Uterus (tissue), 4 donors: ENCODE measurements around the gene METTL21C. TPM values are rescaled to one million over a fixed set of nuclear protein-coding genes. Genes with fewer than 3 reads are reported as not detected.

Experiments
- DNase-seq, 2 donors: peaks; one replicate each; pipeline ENCODE4 v3.0.0-alpha.2; 2019 to 2020
- H3K27ac ChIP-seq, 2 donors: fragments of 200-600 bp; sonication (generic); 1 replicate in 1 of 2; 2 replicates in 1 of 2; pipeline ENCODE4 v1.5.1; 2016 to 2018
- H3K27me3 ChIP-seq, 2 donors: fragments of 200-600 bp; sonication (generic); one replicate each; pipeline ENCODE4 v1.5.1; 2018 to 2019; ENCODE audit warnings: control low read depth in 1 of 2
- H3K36me3 ChIP-seq, 2 donors: fragments of 200-600 bp; sonication (generic); one replicate each; pipeline ENCODE4 v1.5.1; 2019; ENCODE audit warnings: control low read depth in 1 of 2
- H3K4me1 ChIP-seq, 2 donors: fragments of 200-600 bp; sonication (generic); one replicate each; pipeline ENCODE4 v1.5.1; 2018 to 2019; ENCODE audit warnings: control low read depth in 1 of 2
- H3K4me3 ChIP-seq, 2 donors: fragments of 200-600 bp; sonication (generic); 1 replicate in 1 of 2; 2 replicates in 1 of 2; pipeline ENCODE4 v1.5.1; 2018 to 2019; ENCODE audit warnings: mild to moderate bottlenecking in 1 of 2
- H3K9me3 ChIP-seq, 2 donors: fragments of 200-600 bp; sonication (generic); one replicate each; pipeline ENCODE4 v1.5.1; 2019; ENCODE audit warnings: control low read depth in 1 of 2
- POLR2A ChIP-seq, 2 donors: fragments of 450-650 bp; IDR thresholded peaks; one replicate each; pipeline ENCODE4 v1.6.1; 2016; ENCODE audit warnings: antibody characterized with exemption in 2 of 2, mild to moderate bottlenecking in 1 of 2, moderate library complexity in 1 of 2
- intact Hi-C: fragments of 100-400 bp; cut with DNase I; formaldehyde crosslinking; loops from one replicate; pipeline ENCODE4 v1.15.1; 2023; ENCODE audit warnings: low total_unique reads
- total RNA-seq, 4 donors: library from RNA; depleted of rRNA in 3 of 4; stranded (reverse); fragments of >200 nt in 3 of 4; gene quantifications; one replicate each; pipeline versions ENCODE4 v1.1.0 to v1.2.4, GENCODE V29; 2014 to 2023
- TF ChIP-seq, protein P1 (sequence below), 4 experiments: fragments of 200-600 bp in 2 of 4; fragments of 450-650 bp in 2 of 4; sonication (generic) in 2 of 4; IDR thresholded peaks; one replicate each; pipeline ENCODE4 v1.5.1; 2016 to 2019; ENCODE audit warnings: antibody characterized with exemption in 4 of 4, mild to moderate bottlenecking in 2 of 4, moderate library complexity in 1 of 4
- donor health status: DM: yes; HTN: yes; CAD: no.

The METTL21C gene
- total RNA-seq, 4 donors from 2014 or later: 0.41 TPM; not detected in 3

DNA sequence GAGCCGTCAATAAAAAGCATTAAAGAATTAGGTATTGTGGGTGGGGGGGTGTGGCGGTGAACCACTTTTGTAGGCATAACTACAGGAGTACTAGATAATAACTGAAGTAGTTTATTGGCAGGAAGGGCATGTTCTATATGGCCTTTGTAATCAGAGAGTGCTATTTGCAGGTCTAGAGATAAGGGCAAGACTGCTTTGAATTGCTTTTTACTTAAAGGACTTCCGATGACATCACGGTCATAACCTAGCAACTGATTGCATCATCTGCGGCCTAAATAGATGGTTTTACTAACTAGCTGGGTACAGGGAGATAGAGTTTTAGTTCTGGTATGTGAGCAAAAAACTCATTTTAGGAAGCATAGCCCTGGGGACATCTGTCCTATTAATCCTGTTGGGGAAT is 24.7 kb downstream of the METTL21C start:
- no peak overlapping the region for H3K4me3 ChIP-seq
- H3K9me3 ChIP-seq: no peaks in the 10 kb centered on the region
- H3K4me1 ChIP-seq: no peaks in the 10 kb centered on the region
- no peak for DNase-seq
- H3K36me3 ChIP-seq: no peaks in the 10 kb centered on the region
- TF ChIP-seq, protein P1, sequence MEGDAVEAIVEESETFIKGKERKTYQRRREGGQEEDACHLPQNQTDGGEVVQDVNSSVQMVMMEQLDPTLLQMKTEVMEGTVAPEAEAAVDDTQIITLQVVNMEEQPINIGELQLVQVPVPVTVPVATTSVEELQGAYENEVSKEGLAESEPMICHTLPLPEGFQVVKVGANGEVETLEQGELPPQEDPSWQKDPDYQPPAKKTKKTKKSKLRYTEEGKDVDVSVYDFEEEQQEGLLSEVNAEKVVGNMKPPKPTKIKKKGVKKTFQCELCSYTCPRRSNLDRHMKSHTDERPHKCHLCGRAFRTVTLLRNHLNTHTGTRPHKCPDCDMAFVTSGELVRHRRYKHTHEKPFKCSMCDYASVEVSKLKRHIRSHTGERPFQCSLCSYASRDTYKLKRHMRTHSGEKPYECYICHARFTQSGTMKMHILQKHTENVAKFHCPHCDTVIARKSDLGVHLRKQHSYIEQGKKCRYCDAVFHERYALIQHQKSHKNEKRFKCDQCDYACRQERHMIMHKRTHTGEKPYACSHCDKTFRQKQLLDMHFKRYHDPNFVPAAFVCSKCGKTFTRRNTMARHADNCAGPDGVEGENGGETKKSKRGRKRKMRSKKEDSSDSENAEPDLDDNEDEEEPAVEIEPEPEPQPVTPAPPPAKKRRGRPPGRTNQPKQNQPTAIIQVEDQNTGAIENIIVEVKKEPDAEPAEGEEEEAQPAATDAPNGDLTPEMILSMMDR (IDR thresholded peaks at IDR 0.05): no peak
- no peak for TF ChIP-seq POLR2A (IDR thresholded peaks at IDR 0.05)
- H3K27ac ChIP-seq: no peak overlapping the region
- intact Hi-C loops: no loop called here
- no peaks in the 10 kb centered on the region for H3K27me3 ChIP-seq

DNA sequence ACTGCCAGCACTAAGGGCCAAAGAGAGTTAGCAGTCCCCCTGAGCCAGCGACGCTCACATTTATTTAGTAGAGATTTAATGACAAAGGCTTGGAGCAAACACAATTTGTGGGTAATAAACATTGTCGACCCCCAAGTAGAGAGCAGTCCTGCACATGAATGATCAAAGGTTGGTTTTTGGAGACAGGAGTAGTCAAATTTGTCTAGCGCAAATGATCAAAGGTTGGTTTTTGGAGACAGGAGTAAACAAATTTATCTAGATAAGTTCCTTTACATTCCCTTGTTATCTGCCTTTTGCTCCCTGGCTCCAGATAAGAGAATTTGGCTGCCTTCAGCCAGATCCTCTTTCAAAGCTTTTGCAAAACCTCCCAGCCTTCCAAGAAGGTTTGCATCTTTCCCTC is 26.9 kb downstream of the METTL21C start:
- TF ChIP-seq, protein P1 (IDR thresholded peaks at IDR 0.05): no peak
- TF ChIP-seq POLR2A (IDR thresholded peaks at IDR 0.05): no peak
- H3K36me3 ChIP-seq: no peaks in the 10 kb centered on the region
- no peak overlapping the region for H3K27ac ChIP-seq
- no peaks in the 10 kb centered on the region for H3K9me3 ChIP-seq
- H3K4me1 ChIP-seq: no peaks in the 10 kb centered on the region
- no peak overlapping the region for H3K4me3 ChIP-seq
- DNase-seq: no peak
- intact Hi-C loops: no loop called here
- H3K27me3 ChIP-seq: no peaks in the 10 kb centered on the region

DNA sequence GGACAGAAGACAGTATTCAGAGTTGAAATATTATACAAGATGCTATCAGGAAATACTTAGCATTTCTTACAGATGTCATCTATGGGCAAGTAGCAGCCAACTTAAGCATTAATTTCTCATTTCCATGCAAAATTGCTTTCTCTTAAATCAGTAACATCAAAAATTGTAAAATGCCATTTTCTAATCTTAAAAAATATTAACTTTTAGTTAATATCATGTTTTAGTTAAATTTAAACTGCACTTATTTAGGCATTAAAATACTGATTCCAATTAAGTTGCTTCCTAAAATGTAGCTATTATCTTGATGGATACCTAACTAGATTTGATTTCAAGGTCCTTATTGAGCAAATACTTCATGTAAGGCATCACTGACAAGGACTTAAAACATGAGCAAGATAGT is 27.8 kb downstream of the METTL21C start:
- Histone ChIP-seq H3K4me1 (no peaks in the 10 kb centered on the region), H3K27me3 (no peaks in the 10 kb centered on the region), H3K4me3 (no peak overlapping the region), H3K36me3 (no peaks in the 10 kb centered on the region), H3K9me3 (no peaks in the 10 kb centered on the region), H3K27ac (no peak overlapping the region)
- intact Hi-C loops: no loop called here
- TF ChIP-seq, protein P1 (IDR thresholded peaks at IDR 0.05): no peak
- no peak for TF ChIP-seq POLR2A (IDR thresholded peaks at IDR 0.05)
- no peak for DNase-seq

DNA sequence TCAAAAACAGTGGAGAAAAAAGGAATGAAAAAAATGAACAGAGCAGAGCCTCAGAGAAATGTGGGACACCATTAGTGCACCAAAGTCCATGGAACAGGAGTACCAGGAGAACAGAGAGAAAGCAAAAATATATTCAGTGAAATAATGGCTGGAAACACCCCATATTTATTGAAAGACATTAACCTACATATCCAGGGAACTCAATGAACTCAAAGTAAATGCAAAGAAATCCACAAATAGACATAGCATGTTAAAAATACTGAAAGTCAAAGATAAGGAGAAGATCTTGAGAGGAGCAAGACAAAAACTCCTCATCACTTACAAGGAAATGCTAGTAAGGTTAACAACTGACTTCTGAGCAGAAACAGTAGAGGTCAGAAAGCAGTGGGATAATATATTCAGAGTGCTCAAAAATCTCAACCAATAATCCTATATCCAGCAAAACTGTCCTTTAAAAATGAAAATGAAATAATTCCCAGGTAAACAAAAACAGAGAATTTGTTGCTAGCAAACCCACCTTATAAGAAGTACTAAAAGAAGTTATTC is 35.6 kb downstream of the METTL21C start:
- no peak for DNase-seq
- H3K27me3 ChIP-seq: no peaks in the 10 kb centered on the region
- no peaks in the 10 kb centered on the region for H3K4me1 ChIP-seq
- no peaks in the 10 kb centered on the region for H3K9me3 ChIP-seq
- no peak overlapping the region for H3K27ac ChIP-seq
- TF ChIP-seq POLR2A (IDR thresholded peaks at IDR 0.05): no peak
- TF ChIP-seq, protein P1 (IDR thresholded peaks at IDR 0.05): no peak
- intact Hi-C loops: no loop called here
- no peaks in the 10 kb centered on the region for H3K36me3 ChIP-seq
- H3K4me3 ChIP-seq: no peak overlapping the region

DNA sequence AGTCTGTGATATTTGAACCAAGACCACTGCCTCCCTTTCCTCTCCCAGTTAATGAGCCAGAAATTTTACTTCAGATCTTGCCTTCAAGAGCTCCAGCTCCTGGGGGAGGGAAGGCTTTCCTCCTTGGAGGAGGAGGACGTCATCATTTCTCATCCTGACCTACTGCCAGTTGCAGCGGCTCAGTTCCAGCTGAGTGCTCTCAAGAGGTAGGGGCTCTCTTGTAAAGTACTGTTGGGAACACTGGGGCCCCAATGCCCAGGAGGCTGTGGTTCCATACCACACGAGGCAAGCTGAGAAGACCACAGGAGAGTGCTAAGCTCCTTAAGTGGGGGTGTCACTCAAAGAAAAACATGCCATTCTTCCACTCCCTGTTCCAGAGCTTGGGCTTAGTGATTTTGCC is 36.2 kb downstream of the METTL21C start:
- intact Hi-C loops: no loop called here
- Histone ChIP-seq H3K4me1 (no peaks in the 10 kb centered on the region), H3K27me3 (no peaks in the 10 kb centered on the region), H3K27ac (no peak overlapping the region), H3K4me3 (no peak overlapping the region), H3K36me3 (no peaks in the 10 kb centered on the region), H3K9me3 (no peaks in the 10 kb centered on the region)
- DNase-seq: no peak
- TF ChIP-seq, protein P1 (IDR thresholded peaks at IDR 0.05): no peak
- TF ChIP-seq POLR2A (IDR thresholded peaks at IDR 0.05): no peak
